Activated CD8-positive, alpha-beta memory T cell treated with anti-CD3 and anti-CD28 coated beads, Interleukin-2, amount 50 U/mL, for 1 hour (primary cell): Measurements from ENCODE around the gene SLC10A6.

ENCODE experiments used
- DNase-seq: peaks from one replicate; pipeline ENCODE4 v3.0.0-alpha.2; 2020; ENCODE audit errors: extremely low read depth

The SLC10A6 gene

GRCh38 chr4:86848136-86848535 lies 1.0 kb downstream of the SLC10A6 start:
- no peak for DNase-seq

- DNase-seq = no peak
Observed at GRCh38 chr4:86847571-86847970, 1.6 kb downstream of the SLC10A6 start.

- DNase-seq = no peak
Observed at GRCh38 chr4:86846921-86847320, 2.3 kb downstream of the SLC10A6 start.

- no peak for DNase-seq
Observed at GRCh38 chr4:86845593-86845992, 3.6 kb downstream of the SLC10A6 start.

- no peak for DNase-seq
Observed at GRCh38 chr4:86841309-86841708, 7.9 kb downstream of the SLC10A6 start.

- no peak for DNase-seq
Observed at GRCh38 chr4:86840858-86841257, 8.3 kb downstream of the SLC10A6 start.

GRCh38 chr4:86837691-86838503 lies 11.3 kb downstream of the SLC10A6 start:
- DNase-seq = no peak

- no peak for DNase-seq
Observed at GRCh38 chr4:86835677-86836076, 13.5 kb downstream of the SLC10A6 start.

- no peak for DNase-seq
Observed at GRCh38 chr4:86834901-86835300, 14.3 kb downstream of the SLC10A6 start.

GRCh38 chr4:86833615-86834014 lies 15.6 kb downstream of the SLC10A6 start:
- no peak for DNase-seq

GRCh38 chr4:86831262-86832130 lies 17.7 kb downstream of the SLC10A6 start:
- DNase-seq = no peak

- no peak for DNase-seq
Observed at GRCh38 chr4:86825511-86825910, 23.7 kb downstream of the SLC10A6 start.

- no peak for DNase-seq
Observed at GRCh38 chr4:86822136-86822535, 27.0 kb downstream of the SLC10A6 start.

GRCh38 chr4:86821151-86821550 lies 28.0 kb downstream of the SLC10A6 start:
- DNase-seq = no peak

- DNase-seq = no peak
Observed at GRCh38 chr4:86819561-86819960, 29.6 kb downstream of the SLC10A6 start.

GRCh38 chr4:86818841-86819240 lies 30.3 kb downstream of the SLC10A6 start:
- no peak for DNase-seq

GRCh38 chr4:86818211-86818610 lies 31.0 kb downstream of the SLC10A6 start:
- no peak for DNase-seq

GRCh38 chr4:86816501-86817273 lies 32.5 kb downstream of the SLC10A6 start:
- DNase-seq = no peak

GRCh38 chr4:86815653-86816052 lies 33.5 kb downstream of the SLC10A6 start:
- DNase-seq = no peak

GRCh38 chr4:86810847-86811246 lies 38.3 kb downstream of the SLC10A6 start:
- no peak for DNase-seq

- no peak for DNase-seq
Observed at GRCh38 chr4:86809809-86810208, 39.4 kb downstream of the SLC10A6 start.

GRCh38 chr4:86791126-86791525 lies 58.1 kb downstream of the SLC10A6 start:
- DNase-seq = no peak
